Tibial nerve (tissue), 4 donors: Measurements from ENCODE around the gene POMGNT1.

Source experiments
- EP300 ChIP-seq, 2 donors: sonication (generic); formaldehyde crosslinking; IDR thresholded peaks; one replicate each; pipeline ENCODE4 v1.6.1; 2017; ENCODE audit warnings: antibody characterized with exemption in 2 of 2, mild to moderate bottlenecking in 1 of 2
- POLR2A ChIP-seq, 2 donors: fragments of 450-650 bp; IDR thresholded peaks; one replicate each; pipeline ENCODE4 v1.6.1; 2017; ENCODE audit warnings: antibody characterized with exemption in 2 of 2, mild to moderate bottlenecking in 2 of 2, moderate library complexity in 2 of 2
- TF ChIP-seq, protein P1 (sequence below), 5 experiments: fragments of 200-600 bp in 3 of 5; fragments of 450-650 bp in 2 of 5; sonication (generic) in 3 of 5; IDR thresholded peaks; one replicate each; pipeline ENCODE4 v1.5.1; 2016 to 2019; ENCODE audit warnings: antibody characterized with exemption in 5 of 5, mild to moderate bottlenecking in 3 of 5, moderate library complexity in 2 of 5

DNA sequence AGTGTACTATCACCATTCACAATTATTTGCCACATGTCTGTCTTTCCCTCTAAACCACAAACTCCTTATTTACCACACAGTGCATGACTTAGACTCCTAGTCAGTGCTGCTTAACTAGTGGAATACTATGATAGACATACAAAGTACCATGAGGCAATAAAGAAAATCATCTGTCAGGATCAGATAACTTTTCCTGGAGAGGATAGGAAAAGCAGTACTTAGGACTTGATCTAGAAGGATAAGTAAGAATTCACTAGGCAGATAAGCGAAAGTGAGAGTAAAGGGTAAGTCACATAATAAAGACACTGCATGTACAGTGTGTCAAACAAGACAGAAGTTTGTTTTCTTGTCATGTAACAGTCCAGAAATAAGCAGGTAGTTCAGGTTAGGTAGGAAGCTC lies 44.5 kb downstream of the POMGNT1 start:
- TF ChIP-seq, protein P1, sequence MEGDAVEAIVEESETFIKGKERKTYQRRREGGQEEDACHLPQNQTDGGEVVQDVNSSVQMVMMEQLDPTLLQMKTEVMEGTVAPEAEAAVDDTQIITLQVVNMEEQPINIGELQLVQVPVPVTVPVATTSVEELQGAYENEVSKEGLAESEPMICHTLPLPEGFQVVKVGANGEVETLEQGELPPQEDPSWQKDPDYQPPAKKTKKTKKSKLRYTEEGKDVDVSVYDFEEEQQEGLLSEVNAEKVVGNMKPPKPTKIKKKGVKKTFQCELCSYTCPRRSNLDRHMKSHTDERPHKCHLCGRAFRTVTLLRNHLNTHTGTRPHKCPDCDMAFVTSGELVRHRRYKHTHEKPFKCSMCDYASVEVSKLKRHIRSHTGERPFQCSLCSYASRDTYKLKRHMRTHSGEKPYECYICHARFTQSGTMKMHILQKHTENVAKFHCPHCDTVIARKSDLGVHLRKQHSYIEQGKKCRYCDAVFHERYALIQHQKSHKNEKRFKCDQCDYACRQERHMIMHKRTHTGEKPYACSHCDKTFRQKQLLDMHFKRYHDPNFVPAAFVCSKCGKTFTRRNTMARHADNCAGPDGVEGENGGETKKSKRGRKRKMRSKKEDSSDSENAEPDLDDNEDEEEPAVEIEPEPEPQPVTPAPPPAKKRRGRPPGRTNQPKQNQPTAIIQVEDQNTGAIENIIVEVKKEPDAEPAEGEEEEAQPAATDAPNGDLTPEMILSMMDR (IDR thresholded peaks at IDR 0.05): no peak
- TF ChIP-seq POLR2A (IDR thresholded peaks at IDR 0.05) (no peak), EP300 (IDR thresholded peaks at IDR 0.05) (no peak)
